HEK293 (cell line): ENCODE measurements around the gene BTBD19.

Experiments used
- CTCF ChIA-PET: fragments of 350-600 bp; formaldehyde crosslinking; extraction: SDS; loops from one replicate; lab custom pipeline; 2021; ENCODE audit warnings: antibody characterized with exemption; lab: Yijun Ruan, JAX
- POLR2A ChIA-PET: fragments of 300-600 bp; formaldehyde crosslinking; extraction: SDS; loops from one replicate; lab custom pipeline; 2020; ENCODE audit warnings: antibody characterized with exemption, inconsistent platforms; lab: Yijun Ruan, JAX
- H3K27ac ChIP-seq: fragments of 200-500 bp; sonication (Bioruptor generic); 2 replicates; pipeline ENCODE4 v1.5.1; 2014; ENCODE audit warnings: low read depth, low read length, control low read depth, inconsistent platforms; ENCODE audit errors: extremely low read depth
- H3K36me3 ChIP-seq, 2 experiments: fragments of 200-500 bp in 1 of 2; sonication (Bioruptor generic) in 1 of 2; 1 replicate in 1 of 2; 2 replicates in 1 of 2; pipeline ENCODE4 v1.5.1; 2014 to 2017; ENCODE audit warnings: inconsistent platforms in 2 of 2, low read length in 2 of 2; ENCODE audit not compliant: control insufficient read depth in 2 of 2, insufficient read depth in 1 of 2
- H3K4me1 ChIP-seq: fragments of 200-500 bp; sonication (Bioruptor generic); 2 replicates; pipeline ENCODE4 v1.5.1; 2014; ENCODE audit warnings: mild to moderate bottlenecking, low read length, inconsistent platforms; ENCODE audit not compliant: control insufficient read depth, insufficient read depth
- H3K4me3 ChIP-seq: 2 replicates; pipeline ENCODE4 v1.5.1; 2011; ENCODE audit warnings: low read depth, mild to moderate bottlenecking, control low read depth, low read length, moderate library complexity
- H3K9me3 ChIP-seq: fragments of 200-500 bp; sonication (Bioruptor generic); 2 replicates; pipeline ENCODE4 v1.5.1; 2014; ENCODE audit warnings: low read depth, low read length, inconsistent platforms; ENCODE audit not compliant: control insufficient read depth, insufficient read depth
- BCL11A ChIP-seq: fragments of 450-650 bp; formaldehyde crosslinking; IDR thresholded peaks from 2 replicates; pipeline ENCODE4 v1.5.1; 2016; ENCODE audit warnings: low read depth, missing biosample characterization, missing genetic modification characterization
- KLF16 ChIP-seq: fragments of 450-650 bp; formaldehyde crosslinking; IDR thresholded peaks from 2 replicates; pipeline ENCODE4 v1.5.1; 2017; ENCODE audit warnings: missing biosample characterization, missing genetic modification characterization
- RBAK ChIP-seq: fragments of 450-650 bp; formaldehyde crosslinking; IDR thresholded peaks from 2 replicates; pipeline ENCODE4 v1.5.1; 2016; ENCODE audit warnings: missing biosample characterization, missing genetic modification characterization
- ZNF202 ChIP-seq: fragments of 450-650 bp; formaldehyde crosslinking; IDR thresholded peaks from 2 replicates; pipeline ENCODE4 v1.5.1; 2016; ENCODE audit warnings: missing biosample characterization, missing genetic modification characterization, borderline replicate concordance
- ZNF248 ChIP-seq: fragments of 450-650 bp; formaldehyde crosslinking; IDR thresholded peaks from 2 replicates; pipeline ENCODE4 v1.5.1; 2017; ENCODE audit warnings: missing biosample characterization, missing genetic modification characterization
- ZNF335 ChIP-seq: fragments of 450-650 bp; formaldehyde crosslinking; conservative IDR thresholded peaks from 2 replicates; pipeline ENCODE4 v1.5.1; 2016; ENCODE audit warnings: missing biosample characterization, missing genetic modification characterization
- ZNF394 ChIP-seq: fragments of 450-650 bp; formaldehyde crosslinking; IDR thresholded peaks from 2 replicates; pipeline ENCODE4 v1.5.1; 2016; ENCODE audit warnings: missing biosample characterization, missing genetic modification characterization, mild to moderate bottlenecking, moderate library complexity, borderline replicate concordance
- ZNF488 ChIP-seq: fragments of 450-650 bp; formaldehyde crosslinking; IDR thresholded peaks from 2 replicates; pipeline ENCODE4 v1.5.1; 2016; ENCODE audit warnings: missing biosample characterization, missing genetic modification characterization
- ZNF645 ChIP-seq: fragments of 450-650 bp; formaldehyde crosslinking; IDR thresholded peaks from 2 replicates; pipeline ENCODE4; 2016; ENCODE audit warnings: missing biosample characterization, missing genetic modification characterization
- ZNF704 ChIP-seq: fragments of 450-650 bp; formaldehyde crosslinking; IDR thresholded peaks from 2 replicates; pipeline ENCODE4 v1.5.1; 2016; ENCODE audit warnings: missing biosample characterization, missing genetic modification characterization
- ZNF768 ChIP-seq: fragments of 450-650 bp; formaldehyde crosslinking; IDR thresholded peaks from 2 replicates; pipeline ENCODE4 v1.5.1; 2018; ENCODE audit warnings: missing biosample characterization, mild to moderate bottlenecking, missing genetic modification characterization
- ZSCAN16 ChIP-seq: fragments of 450-650 bp; formaldehyde crosslinking; IDR thresholded peaks from 2 replicates; pipeline ENCODE4 v1.5.1; 2016; ENCODE audit warnings: missing biosample characterization, missing genetic modification characterization
- ZXDB ChIP-seq: fragments of 450-650 bp; formaldehyde crosslinking; IDR thresholded peaks from 2 replicates; pipeline ENCODE4 v1.5.1; 2016; ENCODE audit warnings: missing biosample characterization, missing genetic modification characterization
- TF ChIP-seq, protein P1 (sequence below): fragments of 450-650 bp; formaldehyde crosslinking; IDR thresholded peaks from 2 replicates; pipeline ENCODE4 v1.5.1; 2016; ENCODE audit warnings: missing biosample characterization, missing genetic modification characterization
- TF ChIP-seq, protein P2 (sequence below): fragments of 450-650 bp; formaldehyde crosslinking; IDR thresholded peaks from 2 replicates; pipeline ENCODE4 v1.5.1; 2016; ENCODE audit warnings: missing biosample characterization, missing genetic modification characterization
- TF ChIP-seq, protein P3 (sequence below): fragments of 450-650 bp; formaldehyde crosslinking; IDR thresholded peaks from 2 replicates; pipeline ENCODE4 v1.5.1; 2016; ENCODE audit warnings: missing biosample characterization, missing genetic modification characterization
- TF ChIP-seq, protein P4 (sequence below): fragments of 450-650 bp; formaldehyde crosslinking; IDR thresholded peaks from 2 replicates; pipeline ENCODE4 v1.5.1; 2017; ENCODE audit warnings: missing biosample characterization, missing genetic modification characterization

BTBD19 gene

DNA sequence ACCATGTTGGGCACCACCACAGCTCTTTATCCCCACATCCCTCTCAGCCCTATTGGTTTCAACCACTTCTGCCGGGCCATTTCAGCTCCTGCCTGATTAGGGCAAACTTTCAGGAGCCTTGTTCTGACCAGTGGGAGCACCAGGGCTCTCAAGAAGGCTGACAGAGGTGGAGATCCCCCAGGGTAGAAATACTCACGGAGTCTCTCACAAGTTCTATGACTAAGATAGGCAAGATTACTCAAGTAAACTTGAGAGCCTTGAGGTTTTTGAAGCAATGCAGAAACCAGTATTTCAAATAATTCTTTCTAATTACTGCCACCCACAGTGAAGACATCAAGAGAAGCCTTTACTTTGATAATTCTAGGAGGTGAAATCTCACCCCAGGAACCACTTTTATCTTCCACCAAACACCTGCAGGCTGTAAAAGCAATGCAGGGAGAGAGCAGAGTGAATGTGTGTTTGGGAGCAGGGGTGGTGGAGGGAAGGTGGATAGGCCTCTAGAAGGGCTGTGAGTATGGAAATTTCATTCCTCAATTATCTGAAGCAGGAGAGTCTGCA is 41.3 kb downstream of the BTBD19 start:
- no peak overlapping the region for H3K4me3 ChIP-seq
- H3K4me1 ChIP-seq, result no peaks in the 10 kb centered on the region
- TF ChIP-seq ZNF645 (tag by site-specific recombination), result no peak
- TF ChIP-seq RBAK (tag by site-specific recombination), result no peak
- TF ChIP-seq, protein P1, sequence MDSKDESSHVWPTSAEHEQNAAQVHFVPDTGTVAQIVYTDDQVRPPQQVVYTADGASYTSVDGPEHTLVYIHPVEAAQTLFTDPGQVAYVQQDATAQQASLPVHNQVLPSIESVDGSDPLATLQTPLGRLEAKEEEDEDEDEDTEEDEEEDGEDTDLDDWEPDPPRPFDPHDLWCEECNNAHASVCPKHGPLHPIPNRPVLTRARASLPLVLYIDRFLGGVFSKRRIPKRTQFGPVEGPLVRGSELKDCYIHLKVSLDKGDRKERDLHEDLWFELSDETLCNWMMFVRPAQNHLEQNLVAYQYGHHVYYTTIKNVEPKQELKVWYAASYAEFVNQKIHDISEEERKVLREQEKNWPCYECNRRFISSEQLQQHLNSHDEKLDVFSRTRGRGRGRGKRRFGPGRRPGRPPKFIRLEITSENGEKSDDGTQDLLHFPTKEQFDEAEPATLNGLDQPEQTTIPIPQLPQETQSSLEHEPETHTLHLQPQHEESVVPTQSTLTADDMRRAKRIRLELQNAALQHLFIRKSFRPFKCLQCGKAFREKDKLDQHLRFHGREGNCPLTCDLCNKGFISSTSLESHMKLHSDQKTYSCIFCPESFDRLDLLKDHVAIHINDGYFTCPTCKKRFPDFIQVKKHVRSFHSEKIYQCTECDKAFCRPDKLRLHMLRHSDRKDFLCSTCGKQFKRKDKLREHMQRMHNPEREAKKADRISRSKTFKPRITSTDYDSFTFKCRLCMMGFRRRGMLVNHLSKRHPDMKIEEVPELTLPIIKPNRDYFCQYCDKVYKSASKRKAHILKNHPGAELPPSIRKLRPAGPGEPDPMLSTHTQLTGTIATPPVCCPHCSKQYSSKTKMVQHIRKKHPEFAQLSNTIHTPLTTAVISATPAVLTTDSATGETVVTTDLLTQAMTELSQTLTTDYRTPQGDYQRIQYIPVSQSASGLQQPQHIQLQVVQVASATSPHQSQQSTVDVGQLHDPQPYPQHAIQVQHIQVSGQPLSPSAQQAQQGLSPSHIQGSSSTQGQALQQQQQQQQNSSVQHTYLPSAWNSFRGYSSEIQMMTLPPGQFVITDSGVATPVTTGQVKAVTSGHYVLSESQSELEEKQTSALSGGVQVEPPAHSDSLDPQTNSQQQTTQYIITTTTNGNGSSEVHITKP (tag by site-specific recombination), result 0 out of 2 replicates have a peak, but pooled peaks have one; percentile 47
- TF ChIP-seq, protein P2, sequence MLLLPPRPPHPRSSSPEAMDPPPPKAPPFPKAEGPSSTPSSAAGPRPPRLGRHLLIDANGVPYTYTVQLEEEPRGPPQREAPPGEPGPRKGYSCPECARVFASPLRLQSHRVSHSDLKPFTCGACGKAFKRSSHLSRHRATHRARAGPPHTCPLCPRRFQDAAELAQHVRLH (tag by site-specific recombination), result no peak
- H3K27ac ChIP-seq, result no peak overlapping the region
- no peaks in the 10 kb centered on the region for H3K9me3 ChIP-seq
- ChIA-PET POLR2A (no interaction called here), CTCF (no interaction called here)
- H3K36me3 ChIP-seq, result peaks cover 0 to 14% of the 10 kb centered on the region in 2 experiments; a peak in 1 of 3 replicates

DNA sequence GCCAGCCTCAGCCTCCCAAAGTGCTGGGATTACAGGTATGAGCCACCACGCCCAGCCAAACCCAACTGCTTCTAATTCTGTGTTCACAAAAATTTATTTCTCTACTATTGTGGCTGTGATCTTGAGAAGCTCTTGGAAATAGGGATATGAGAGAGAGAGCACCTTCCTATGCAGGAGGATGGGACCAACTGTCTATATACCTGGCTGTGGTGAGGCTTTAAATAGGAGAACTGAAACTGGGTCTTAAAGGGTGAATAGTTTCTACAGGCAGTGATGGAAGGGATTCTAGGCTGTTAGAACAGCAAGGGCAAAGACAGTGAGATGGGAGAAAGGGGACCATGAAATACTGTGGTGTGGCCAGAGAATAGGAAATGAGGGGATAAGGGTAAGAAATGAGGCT is 43.0 kb downstream of the BTBD19 start:
- no peak overlapping the region for H3K27ac ChIP-seq
- CTCF ChIA-PET, result no interaction called here
- H3K9me3 ChIP-seq, result no peaks in the 10 kb centered on the region
- no peak overlapping the region for H3K4me3 ChIP-seq
- H3K36me3 ChIP-seq, result peaks cover 0 to 25% of the 10 kb centered on the region in 2 experiments; a peak in 2 of 3 replicates
- no peaks in the 10 kb centered on the region for H3K4me1 ChIP-seq
- POLR2A ChIA-PET, result interaction anchor here (0.5 kb wide), 1 partner anchor 121 kb away, joined by 3 read pairs; no protein-coding TSS in a partner anchor
- no peak for TF ChIP-seq KLF16 (tag by site-specific recombination)
- no peak for TF ChIP-seq ZNF394 (tag by site-specific recombination)
- TF ChIP-seq BCL11A (tag by site-specific recombination), result no peak
- TF ChIP-seq, protein P3, sequence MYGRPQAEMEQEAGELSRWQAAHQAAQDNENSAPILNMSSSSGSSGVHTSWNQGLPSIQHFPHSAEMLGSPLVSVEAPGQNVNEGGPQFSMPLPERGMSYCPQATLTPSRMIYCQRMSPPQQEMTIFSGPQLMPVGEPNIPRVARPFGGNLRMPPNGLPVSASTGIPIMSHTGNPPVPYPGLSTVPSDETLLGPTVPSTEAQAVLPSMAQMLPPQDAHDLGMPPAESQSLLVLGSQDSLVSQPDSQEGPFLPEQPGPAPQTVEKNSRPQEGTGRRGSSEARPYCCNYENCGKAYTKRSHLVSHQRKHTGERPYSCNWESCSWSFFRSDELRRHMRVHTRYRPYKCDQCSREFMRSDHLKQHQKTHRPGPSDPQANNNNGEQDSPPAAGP, result no peak
- no peak for TF ChIP-seq ZSCAN16 (tag by site-specific recombination)
- no peak for TF ChIP-seq ZNF335 (tag by site-specific recombination)

DNA sequence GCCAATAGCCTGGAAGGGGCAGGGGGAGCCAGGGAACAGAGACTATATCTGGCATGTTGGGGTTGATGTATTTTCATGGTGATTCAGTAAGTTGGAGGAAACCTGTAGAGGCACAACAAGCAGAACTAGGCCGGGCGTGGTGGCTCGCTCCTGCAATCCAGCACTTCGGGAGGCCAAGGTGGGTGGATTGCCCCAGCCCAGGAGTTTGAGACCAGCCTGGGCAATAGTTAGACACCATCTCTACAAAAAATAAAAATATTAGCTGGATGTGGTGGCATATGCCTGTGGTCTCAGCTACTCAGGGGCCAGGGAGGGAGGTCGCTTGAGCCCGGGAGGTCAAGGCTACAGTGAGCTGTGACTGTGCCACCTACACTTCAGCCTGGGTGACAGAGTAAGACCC is 44.9 kb downstream of the BTBD19 start:
- ChIA-PET POLR2A (interaction anchor here (1.2 kb wide), 1 partner anchor 10 kb away, joined by 3 read pairs; the partner anchor contains the start of gene PTCH2), CTCF (interaction anchor here (0.5 to 0.7 kb wide), 2 partner anchors 19 to 503 kb away, joined by 3 to 5 read pairs; no protein-coding TSS in a partner anchor)
- Histone ChIP-seq H3K27ac (no peak overlapping the region), H3K4me1 (no peaks in the 10 kb centered on the region), H3K4me3 (no peak overlapping the region), H3K36me3 (peaks cover 0 to 39% of the 10 kb centered on the region in 2 experiments; a peak in 2 of 3 replicates), H3K9me3 (no peaks in the 10 kb centered on the region)
- TF ChIP-seq ZNF768 (no peak), ZNF704 (tag by site-specific recombination) (no peak), ZNF248 (tag by site-specific recombination) (no peak), ZXDB (tag by site-specific recombination) (no peak), ZNF202 (no peak), ZNF488 (no peak)
- TF ChIP-seq, protein P4, sequence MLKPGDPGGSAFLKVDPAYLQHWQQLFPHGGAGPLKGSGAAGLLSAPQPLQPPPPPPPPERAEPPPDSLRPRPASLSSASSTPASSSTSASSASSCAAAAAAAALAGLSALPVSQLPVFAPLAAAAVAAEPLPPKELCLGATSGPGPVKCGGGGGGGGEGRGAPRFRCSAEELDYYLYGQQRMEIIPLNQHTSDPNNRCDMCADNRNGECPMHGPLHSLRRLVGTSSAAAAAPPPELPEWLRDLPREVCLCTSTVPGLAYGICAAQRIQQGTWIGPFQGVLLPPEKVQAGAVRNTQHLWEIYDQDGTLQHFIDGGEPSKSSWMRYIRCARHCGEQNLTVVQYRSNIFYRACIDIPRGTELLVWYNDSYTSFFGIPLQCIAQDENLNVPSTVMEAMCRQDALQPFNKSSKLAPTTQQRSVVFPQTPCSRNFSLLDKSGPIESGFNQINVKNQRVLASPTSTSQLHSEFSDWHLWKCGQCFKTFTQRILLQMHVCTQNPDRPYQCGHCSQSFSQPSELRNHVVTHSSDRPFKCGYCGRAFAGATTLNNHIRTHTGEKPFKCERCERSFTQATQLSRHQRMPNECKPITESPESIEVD (tag by site-specific recombination), result no peak
